H9 (cell line): ENCODE results near the gene TOMM40L. TPM values are rescaled to one million over a fixed set of nuclear protein-coding genes. Genes with fewer than 3 reads are reported as not detected.

Source experiments
- DNase-seq: peaks from one replicate; pipeline ENCODE4 v3.0.0-alpha.2; 2017
- H2AFZ ChIP-seq: one replicate; pipeline ENCODE4 v1.6.1; 2013; ENCODE audit warnings: mild to moderate bottlenecking, low read length, control low read depth, moderate library complexity
- H2AK5ac ChIP-seq: 2 replicates; pipeline ENCODE4 v1.6.1; 2013; ENCODE audit warnings: low read length, control low read depth, mixed read lengths; ENCODE audit not compliant: insufficient read length
- H2BK120ac ChIP-seq: one replicate; pipeline ENCODE4 v1.6.1; 2013; ENCODE audit warnings: low read depth, mild to moderate bottlenecking, low read length, control low read depth, inconsistent platforms; ENCODE audit not compliant: poor library complexity, severe bottlenecking
- H2BK12ac ChIP-seq: 2 replicates; pipeline ENCODE4 v1.6.1; 2013; ENCODE audit warnings: low read length, control low read depth, mixed read lengths, low read depth; ENCODE audit not compliant: insufficient read length
- H2BK15ac ChIP-seq: 2 replicates; pipeline ENCODE4 v1.6.1; 2013; ENCODE audit warnings: low read depth, low read length, control low read depth
- H2BK20ac ChIP-seq: one replicate; pipeline ENCODE4 v1.6.1; 2013; ENCODE audit warnings: low read depth, mild to moderate bottlenecking, low read length, control low read depth, inconsistent platforms; ENCODE audit not compliant: poor library complexity, severe bottlenecking
- H2BK5ac ChIP-seq: 2 replicates; pipeline ENCODE4 v1.6.1; 2013; ENCODE audit warnings: low read length, control low read depth, mixed read lengths; ENCODE audit not compliant: insufficient read length
- H3K14ac ChIP-seq: 2 replicates; pipeline ENCODE4 v1.6.1; 2013; ENCODE audit warnings: low read length, control low read depth; ENCODE audit not compliant: insufficient read depth
- H3K18ac ChIP-seq: 2 replicates; pipeline ENCODE4 v1.6.1; 2013; ENCODE audit warnings: low read depth, mild to moderate bottlenecking, mixed read lengths, low read length, control low read depth; ENCODE audit not compliant: insufficient read length
- H3K23ac ChIP-seq: 2 replicates; pipeline ENCODE4 v1.6.1; 2013; ENCODE audit warnings: low read length, control low read depth, mixed read lengths, low read depth; ENCODE audit not compliant: insufficient read length
- H3K23me2 ChIP-seq: 2 replicates; pipeline ENCODE4 v1.6.1; 2013; ENCODE audit warnings: low read depth, mild to moderate bottlenecking, mixed read lengths, low read length, control low read depth; ENCODE audit not compliant: insufficient read length, poor library complexity, severe bottlenecking
- H3K27ac ChIP-seq: 2 replicates; pipeline ENCODE4 v1.5.1; 2013; ENCODE audit warnings: low read length, control low read depth, mixed read lengths, low read depth; ENCODE audit not compliant: insufficient read length
- H3K27me3 ChIP-seq: 2 replicates; pipeline ENCODE4 v1.6.1; 2013; ENCODE audit warnings: low read length, control low read depth, inconsistent platforms; ENCODE audit not compliant: insufficient read depth
- H3K4ac ChIP-seq: 2 replicates; pipeline ENCODE4 v1.6.1; 2013; ENCODE audit warnings: low read depth, mild to moderate bottlenecking, control low read depth, inconsistent platforms, low read length, moderate library complexity
- H3K4me1 ChIP-seq: 2 replicates; pipeline ENCODE4 v1.6.1; 2013; ENCODE audit warnings: low read length, control low read depth, inconsistent platforms; ENCODE audit not compliant: insufficient read depth
- H3K4me2 ChIP-seq: 2 replicates; pipeline ENCODE4 v1.6.1; 2013; ENCODE audit warnings: low read length, control low read depth, mixed read lengths; ENCODE audit not compliant: insufficient read length, insufficient read depth
- H3K56ac ChIP-seq: 2 replicates; pipeline ENCODE4 v1.6.1; 2013; ENCODE audit warnings: low read depth, mild to moderate bottlenecking, mixed read lengths, low read length, control low read depth; ENCODE audit not compliant: insufficient read length
- H3K79me1 ChIP-seq: 2 replicates; pipeline ENCODE4 v1.6.1; 2013; ENCODE audit warnings: low read depth, mild to moderate bottlenecking, moderate library complexity, low read length, control low read depth, inconsistent platforms; ENCODE audit not compliant: insufficient read depth, poor library complexity, severe bottlenecking
- H3K79me2 ChIP-seq: 2 replicates; pipeline ENCODE4 v1.6.1; 2013; ENCODE audit warnings: low read length, control low read depth, inconsistent platforms; ENCODE audit not compliant: insufficient read depth
- H3K9ac ChIP-seq: 2 replicates; pipeline ENCODE4 v1.6.1; 2013; ENCODE audit warnings: low read length, control low read depth, mixed read lengths; ENCODE audit not compliant: insufficient read length; ENCODE audit errors: extremely low read depth
- H3K9me3 ChIP-seq: one replicate; pipeline ENCODE4 v1.6.1; 2013; ENCODE audit warnings: low read depth, low read length, inconsistent platforms; ENCODE audit not compliant: control insufficient read depth
- H3T11ph ChIP-seq: one replicate; pipeline ENCODE4 v1.6.1; 2013; ENCODE audit warnings: mild to moderate bottlenecking, low read length, control low read depth, inconsistent platforms
- H4K20me1 ChIP-seq: one replicate; pipeline ENCODE4 v1.6.1; 2013; ENCODE audit not compliant: control insufficient read depth, insufficient read length, insufficient read depth
- H4K5ac ChIP-seq: 2 replicates; pipeline ENCODE4 v1.6.1; 2013; ENCODE audit warnings: low read depth, mild to moderate bottlenecking, mixed read lengths, low read length, control low read depth; ENCODE audit not compliant: insufficient read length
- H4K8ac ChIP-seq: replicated peaks from 2 replicates; pipeline ENCODE4 v1.6.1; 2013; ENCODE audit warnings: low read length, control low read depth, mixed read lengths, low read depth; ENCODE audit not compliant: insufficient read length
- H4K91ac ChIP-seq: 2 replicates; pipeline ENCODE4 v1.6.1; 2013; ENCODE audit warnings: low read depth, mild to moderate bottlenecking, moderate library complexity, mixed read lengths, low read length, control low read depth; ENCODE audit not compliant: insufficient read length
- H3K27ac Mint-ChIP-seq, 3 experiments: 2 replicates in 2 of 3; 3 replicates in 1 of 3; pipeline ENCODE4 v1.8.0; 2020 to 2021; ENCODE audit warnings: mixed read lengths in 3 of 3, mild to moderate bottlenecking in 1 of 3, moderate library complexity in 1 of 3
- H3K27me3 Mint-ChIP-seq: 2 replicates; pipeline ENCODE4 v1.8.0; 2021; ENCODE audit warnings: low read depth, mild to moderate bottlenecking, moderate library complexity, mixed read lengths
- H3K36me3 Mint-ChIP-seq, 3 experiments: 2 replicates in 2 of 3; 3 replicates in 1 of 3; pipeline ENCODE4 v1.8.0; 2020 to 2021; ENCODE audit warnings: low read depth in 3 of 3, mixed read lengths in 3 of 3; ENCODE audit not compliant: insufficient read depth in 1 of 3
- H3K4me1 Mint-ChIP-seq, 2 experiments: 2 replicates each; pipeline ENCODE4 v1.8.0; 2020; ENCODE audit warnings: mixed read lengths in 2 of 2
- H3K4me3 Mint-ChIP-seq, 2 experiments: 2 replicates in 1 of 2; 3 replicates in 1 of 2; pipeline ENCODE4 v1.8.0; 2020 to 2021; ENCODE audit warnings: mild to moderate bottlenecking in 2 of 2, mixed read lengths in 2 of 2, moderate library complexity in 1 of 2
- H3K9me3 Mint-ChIP-seq, 2 experiments: 2 replicates in 1 of 2; 3 replicates in 1 of 2; pipeline ENCODE4 v1.8.0; 2020; ENCODE audit warnings: mild to moderate bottlenecking in 2 of 2, mixed read lengths in 2 of 2, moderate library complexity in 1 of 2
- WGBS: extraction: QIAGEN DNeasy Blood & Tissue Kit; methylation state at CpG from one replicate; pipeline ENCODE4 v1.1.7; 2013; ENCODE audit warnings: missing lambda C conversion rate, low lambda C conversion rate, mixed read lengths; ENCODE audit not compliant: insufficient read length; ENCODE audit errors: extremely low coverage; 5-methylcytosine and 5-hydroxymethylcytosine counted together
- total RNA-seq: library from RNA; stranded (reverse); gene quantifications from 2 replicates; pipeline ENCODE4 v1.2.1, GENCODE V29; 2021
- TF ChIP-seq, protein P1 (sequence below): fragments of 200-600 bp; sonication (generic); conservative IDR thresholded peaks from 3 replicates; pipeline ENCODE4 v1.8.0; 2021; ENCODE audit warnings: antibody characterized with exemption, mild to moderate bottlenecking

Gene TOMM40L
- total RNA-seq, 1 experiment from 2014 or later = 13.5 TPM

DNA sequence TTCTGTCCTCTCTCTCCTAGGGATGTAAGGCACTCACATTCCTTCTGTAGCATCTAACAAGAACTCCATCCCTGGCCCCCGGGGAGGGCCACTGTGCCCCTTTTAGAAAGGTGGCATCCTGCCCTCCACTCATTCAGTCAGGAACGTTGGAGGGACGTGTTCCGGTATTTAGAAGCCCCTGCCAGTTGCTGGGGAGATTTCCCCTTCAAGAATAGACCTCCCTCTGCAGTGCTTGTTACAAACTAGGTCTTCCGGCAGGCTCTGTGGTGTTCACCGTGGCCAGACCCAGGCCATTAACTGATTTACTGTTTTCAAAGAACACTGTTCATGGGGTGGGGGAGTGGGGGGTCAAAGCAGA lies 33.5 kb downstream of the TOMM40L start:
- Mint-ChIP-seq H3K9me3 (peaks cover 27 to 28% of the 10 kb centered on the region in 2 experiments), H3K27ac (no peak overlapping the region), H3K4me1 (peaks cover 17 to 26% of the 10 kb centered on the region in 2 experiments), H3K36me3 (peaks cover 13 to 20% (median 14%) of the 10 kb centered on the region in 3 experiments), H3K27me3 (peaks cover 80% of the 10 kb centered on the region), H3K4me3 (peak overlapping the region; percentile 59 to 78)
- no peak for DNase-seq
- Histone ChIP-seq H3K4me2 (peak overlapping the region; percentile 55), H2BK20ac (no peak overlapping the region), H3K27me3 (peaks cover 12% of the 10 kb centered on the region; the same call in 1 of the 2 replicates), H3K14ac (no peak overlapping the region), H3K4me1 (peaks cover 5% of the 10 kb centered on the region; the same call in 1 of the 2 replicates), H2BK12ac (no peak overlapping the region), H4K5ac (no peak overlapping the region), H3K79me2 (no peaks in the 10 kb centered on the region), H2AK5ac (no peak overlapping the region), H3K27ac (no peak overlapping the region), H3K56ac (no peak overlapping the region), H3K23me2 (peaks cover 11% of the 10 kb centered on the region), H3K18ac (no peak overlapping the region), H4K20me1 (no peaks in the 10 kb centered on the region), H3T11ph (no peak overlapping the region), H3K79me1 (no peaks in the 10 kb centered on the region), H2AFZ (no peak overlapping the region), H4K8ac (no peak overlapping the region), H3K9ac (no peak overlapping the region), H2BK120ac (no peak overlapping the region), H3K4ac (no peak overlapping the region), H3K23ac (no peak overlapping the region), H2BK15ac (no peak overlapping the region), H3K9me3 (peaks cover 6% of the 10 kb centered on the region), H2BK5ac (no peak overlapping the region), H4K91ac (no peak overlapping the region)
- TF ChIP-seq, protein P1, sequence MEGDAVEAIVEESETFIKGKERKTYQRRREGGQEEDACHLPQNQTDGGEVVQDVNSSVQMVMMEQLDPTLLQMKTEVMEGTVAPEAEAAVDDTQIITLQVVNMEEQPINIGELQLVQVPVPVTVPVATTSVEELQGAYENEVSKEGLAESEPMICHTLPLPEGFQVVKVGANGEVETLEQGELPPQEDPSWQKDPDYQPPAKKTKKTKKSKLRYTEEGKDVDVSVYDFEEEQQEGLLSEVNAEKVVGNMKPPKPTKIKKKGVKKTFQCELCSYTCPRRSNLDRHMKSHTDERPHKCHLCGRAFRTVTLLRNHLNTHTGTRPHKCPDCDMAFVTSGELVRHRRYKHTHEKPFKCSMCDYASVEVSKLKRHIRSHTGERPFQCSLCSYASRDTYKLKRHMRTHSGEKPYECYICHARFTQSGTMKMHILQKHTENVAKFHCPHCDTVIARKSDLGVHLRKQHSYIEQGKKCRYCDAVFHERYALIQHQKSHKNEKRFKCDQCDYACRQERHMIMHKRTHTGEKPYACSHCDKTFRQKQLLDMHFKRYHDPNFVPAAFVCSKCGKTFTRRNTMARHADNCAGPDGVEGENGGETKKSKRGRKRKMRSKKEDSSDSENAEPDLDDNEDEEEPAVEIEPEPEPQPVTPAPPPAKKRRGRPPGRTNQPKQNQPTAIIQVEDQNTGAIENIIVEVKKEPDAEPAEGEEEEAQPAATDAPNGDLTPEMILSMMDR = no peak
- WGBS = no CpG with 5 or more reads among the region's 6 CpGs
